DMS53 (cell line): ENCODE measurements around the gene ATRAID.

Experiments used
- DNase-seq: peaks from one replicate; lab custom pipeline; 2025; lab: John Stamatoyannopoulos, UW

ATRAID gene

DNA sequence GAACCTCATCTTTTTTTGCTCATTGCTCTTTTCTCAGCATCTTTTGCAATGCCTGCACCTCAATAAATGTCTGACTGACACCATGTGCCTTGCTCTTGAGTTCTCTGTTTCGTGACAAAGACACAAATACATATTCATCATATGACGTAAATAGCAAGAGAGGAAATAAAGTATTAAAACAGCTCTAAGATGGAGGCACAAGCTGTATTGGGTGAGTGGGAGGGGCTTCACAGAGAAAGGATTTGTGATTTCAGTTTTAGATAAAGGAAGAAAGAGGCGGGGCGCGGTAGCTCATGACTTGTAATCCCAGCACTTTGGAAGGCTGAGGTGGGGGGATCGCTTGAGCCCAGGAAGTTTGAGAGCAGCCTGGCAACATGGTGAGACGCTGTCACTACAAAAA, 8.2 kb downstream of the ATRAID start:
- no peak for DNase-seq

GRCh38 chr2:27221166-27221565, 9.3 kb downstream of the ATRAID start:
- no peak for DNase-seq

GRCh38 chr2:27222407-27222806, 10.6 kb downstream of the ATRAID start:
- DNase-seq, result no peak

GRCh38 chr2:27223416-27223815, 11.6 kb downstream of the ATRAID start:
- no peak for DNase-seq

DNA sequence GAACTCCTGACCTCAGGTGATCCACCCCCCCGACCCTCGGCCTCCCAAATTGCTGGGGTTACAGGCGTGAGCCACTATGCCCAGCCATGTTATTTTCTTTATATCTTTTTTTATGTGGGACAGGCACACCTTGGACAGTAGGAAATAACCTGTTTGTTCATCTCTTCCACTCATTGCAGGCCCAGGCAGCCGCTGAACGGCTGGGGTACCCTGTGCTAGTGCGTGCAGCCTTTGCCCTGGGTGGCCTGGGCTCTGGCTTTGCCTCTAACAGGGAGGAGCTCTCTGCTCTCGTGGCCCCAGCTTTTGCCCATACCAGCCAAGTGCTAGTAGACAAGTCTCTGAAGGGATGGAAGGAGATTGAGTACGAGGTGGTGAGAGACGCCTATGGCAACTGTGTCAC, 13.7 kb downstream of the ATRAID start:
- DNase-seq, result no peak

DNA sequence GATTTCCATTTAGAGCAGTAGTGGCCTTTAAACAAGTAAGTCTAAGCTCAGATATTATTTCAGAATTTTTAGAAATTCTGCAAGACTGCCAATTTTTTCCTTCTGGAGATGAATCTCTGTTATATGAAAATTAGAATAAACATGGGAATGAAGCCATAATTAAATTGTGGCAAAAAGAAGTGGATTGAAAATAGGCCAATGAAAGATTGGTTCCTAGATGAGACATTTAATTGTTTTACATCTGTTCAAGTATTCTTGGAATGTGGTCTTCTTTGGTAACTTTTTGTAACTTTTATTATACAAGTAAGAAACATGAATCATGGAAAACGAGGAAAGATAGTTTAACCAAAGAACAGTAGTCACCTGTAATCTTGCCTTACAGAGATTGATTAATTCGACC, 15.7 kb downstream of the ATRAID start:
- no peak for DNase-seq

DNA sequence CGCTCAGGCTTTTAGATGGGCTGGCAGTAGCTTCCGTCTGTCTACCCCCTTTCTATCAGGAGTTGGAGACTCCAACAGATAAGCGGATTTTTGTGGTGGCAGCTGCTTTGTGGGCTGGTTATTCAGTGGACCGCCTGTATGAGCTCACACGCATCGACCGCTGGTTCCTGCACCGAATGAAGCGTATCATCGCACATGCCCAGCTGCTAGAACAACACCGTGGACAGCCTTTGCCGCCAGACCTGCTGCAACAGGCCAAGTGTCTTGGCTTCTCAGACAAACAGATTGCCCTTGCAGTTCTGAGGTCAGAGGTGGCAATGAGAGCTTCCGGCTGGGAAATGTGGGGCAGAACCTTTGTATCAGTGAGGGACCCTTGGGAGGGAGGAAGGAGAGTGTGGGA, 20.1 kb downstream of the ATRAID start:
- no peak for DNase-seq

DNA sequence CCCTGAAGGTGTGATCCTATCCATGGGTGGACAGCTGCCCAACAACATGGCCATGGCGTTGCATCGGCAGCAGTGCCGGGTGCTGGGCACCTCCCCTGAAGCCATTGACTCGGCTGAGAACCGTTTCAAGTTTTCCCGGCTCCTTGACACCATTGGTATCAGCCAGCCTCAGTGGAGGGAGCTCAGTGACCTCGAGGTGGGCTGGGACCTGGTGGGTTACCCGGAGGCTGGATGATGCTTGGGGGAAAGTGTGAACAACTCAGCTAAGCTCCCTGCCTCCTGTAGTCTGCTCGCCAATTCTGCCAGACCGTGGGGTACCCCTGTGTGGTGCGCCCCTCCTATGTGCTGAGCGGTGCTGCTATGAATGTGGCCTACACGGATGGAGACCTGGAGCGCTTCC, 21.5 kb downstream of the ATRAID start:
- DNase-seq, result no peak

- no peak for DNase-seq
Observed at GRCh38 chr2:27236136-27236535, 24.3 kb downstream of the ATRAID start.

DNA sequence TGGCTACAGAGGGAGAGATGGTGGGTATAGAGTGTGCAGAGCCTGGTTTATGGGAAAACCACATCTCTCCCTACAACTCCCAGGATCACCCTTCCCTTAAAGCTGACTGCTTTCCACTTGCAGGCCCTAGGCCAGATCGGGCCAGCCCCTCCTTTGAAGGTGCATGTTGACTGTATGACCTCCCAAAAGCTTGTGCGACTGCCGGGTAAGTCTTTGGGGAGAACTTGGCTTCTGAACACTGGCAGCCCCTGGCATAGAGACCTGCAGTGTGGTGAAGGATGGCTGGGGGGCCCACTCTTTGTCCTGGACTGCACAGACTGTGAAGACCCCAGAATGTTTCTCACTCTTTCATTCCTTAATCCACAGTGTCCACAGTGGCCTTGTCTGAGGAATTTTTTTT, 24.8 kb downstream of the ATRAID start:
- DNase-seq, result no peak

DNA sequence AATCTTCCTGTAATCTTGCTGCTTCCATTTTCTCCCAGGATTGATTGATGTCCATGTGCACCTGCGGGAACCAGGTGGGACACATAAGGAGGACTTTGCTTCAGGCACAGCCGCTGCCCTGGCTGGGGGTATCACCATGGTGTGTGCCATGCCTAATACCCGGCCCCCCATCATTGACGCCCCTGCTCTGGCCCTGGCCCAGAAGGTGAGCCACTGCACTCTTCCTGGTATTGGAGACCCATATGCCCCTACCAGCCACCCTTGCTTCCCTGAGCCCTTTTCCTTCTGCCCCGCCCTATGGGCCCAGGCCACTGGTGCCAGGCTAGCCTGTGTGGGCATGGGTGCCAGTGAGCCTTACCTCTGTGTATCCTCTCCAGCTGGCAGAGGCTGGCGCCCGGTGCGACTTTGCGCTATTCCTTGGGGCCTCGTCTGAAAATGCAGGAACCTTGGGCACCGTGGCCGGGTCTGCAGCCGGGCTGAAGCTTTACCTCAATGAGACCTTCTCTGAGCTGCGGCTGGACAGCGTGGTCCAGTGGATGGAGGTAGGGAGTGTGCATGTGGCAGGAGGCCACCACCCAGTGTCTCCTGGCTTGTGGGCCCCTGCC, 25.6 kb downstream of the ATRAID start:
- DNase-seq, result no peak

DNA sequence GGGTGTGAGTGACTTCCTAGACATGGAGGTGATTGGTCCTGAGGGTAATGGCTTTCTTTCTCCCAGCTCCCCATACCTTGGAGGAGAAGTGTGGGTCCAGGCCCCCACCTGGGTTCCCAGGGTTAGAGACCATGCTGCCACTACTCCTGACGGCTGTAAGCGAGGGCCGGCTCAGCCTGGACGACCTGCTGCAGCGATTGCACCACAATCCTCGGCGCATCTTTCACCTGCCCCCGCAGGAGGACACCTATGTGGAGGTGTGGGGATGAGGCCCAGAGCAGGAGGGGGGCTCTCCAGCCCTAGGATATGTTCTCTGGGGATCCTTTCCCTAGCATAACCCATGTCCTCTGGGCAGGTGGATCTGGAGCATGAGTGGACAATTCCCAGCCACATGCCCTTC, 27.1 kb downstream of the ATRAID start:
- DNase-seq, result no peak

GRCh38 chr2:27240406-27240805, 28.6 kb downstream of the ATRAID start:
- DNase-seq, result no peak

DNA sequence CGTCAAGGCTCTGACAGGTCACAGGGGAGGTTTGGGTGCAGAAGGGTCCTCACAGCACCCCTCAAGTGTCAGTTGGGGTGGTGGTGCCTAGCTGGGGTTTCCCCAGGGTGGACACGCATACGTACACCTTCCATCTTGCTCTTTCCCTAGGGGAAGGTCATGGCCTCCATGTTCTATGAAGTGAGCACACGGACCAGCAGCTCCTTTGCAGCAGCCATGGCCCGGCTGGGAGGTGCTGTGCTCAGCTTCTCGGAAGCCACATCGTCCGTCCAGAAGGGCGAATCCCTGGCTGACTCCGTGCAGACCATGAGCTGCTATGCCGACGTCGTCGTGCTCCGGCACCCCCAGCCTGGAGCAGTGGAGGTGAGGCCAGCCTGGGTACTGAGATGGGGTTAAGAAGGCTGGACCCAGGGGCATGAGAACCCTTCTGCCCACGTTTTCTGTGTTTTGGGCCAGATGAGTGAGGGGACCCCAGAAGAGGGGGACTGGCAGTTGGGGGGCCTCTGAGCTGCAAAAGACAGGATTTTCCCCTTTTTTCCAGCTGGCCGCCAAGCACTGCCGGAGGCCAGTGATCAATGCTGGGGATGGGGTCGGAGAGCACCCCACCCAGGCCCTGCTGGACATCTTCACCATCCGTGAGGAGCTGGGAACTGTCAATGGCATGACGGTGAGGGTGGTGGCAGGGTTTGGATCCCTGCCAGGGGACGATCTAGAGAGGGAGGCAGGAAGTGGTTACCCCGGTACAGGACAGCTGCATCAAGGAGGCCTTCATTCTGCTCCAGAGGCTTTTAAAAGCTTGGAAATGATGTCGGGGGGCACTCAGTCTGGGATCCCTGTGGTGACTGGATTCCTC, 30.1 kb downstream of the ATRAID start:
- no peak for DNase-seq

DNA sequence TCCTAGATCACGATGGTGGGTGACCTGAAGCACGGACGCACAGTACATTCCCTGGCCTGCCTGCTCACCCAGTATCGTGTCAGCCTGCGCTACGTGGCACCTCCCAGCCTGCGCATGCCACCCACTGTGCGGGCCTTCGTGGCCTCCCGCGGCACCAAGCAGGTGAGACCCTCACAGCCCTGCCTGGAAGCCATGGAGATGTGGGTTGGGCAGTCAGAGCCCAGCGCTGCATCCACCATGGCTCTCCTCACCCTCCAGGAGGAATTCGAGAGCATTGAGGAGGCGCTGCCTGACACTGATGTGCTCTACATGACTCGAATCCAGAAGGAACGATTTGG, 30.7 kb downstream of the ATRAID start:
- DNase-seq, result no peak

- no peak for DNase-seq
Observed at GRCh38 chr2:27243391-27244130, 31.7 kb downstream of the ATRAID start.

DNA sequence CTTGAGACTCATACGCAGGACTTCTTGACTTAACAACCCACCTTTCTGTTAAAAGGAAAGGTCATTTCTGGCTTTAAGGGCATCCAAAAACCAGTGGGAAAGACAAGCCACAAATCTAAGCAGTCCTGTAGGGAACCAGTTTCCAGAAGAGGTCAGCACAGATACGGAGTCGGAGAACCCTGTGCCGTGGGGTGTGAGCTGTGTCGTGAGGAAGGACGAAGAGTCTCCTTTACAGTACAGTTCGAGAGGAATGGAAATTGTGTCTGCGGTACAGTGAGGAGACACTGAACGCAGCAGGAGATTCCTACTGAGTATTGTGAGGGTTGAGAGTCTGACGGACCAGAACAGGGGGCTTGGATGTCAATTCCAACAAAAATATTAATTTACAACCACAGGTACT, 33.3 kb downstream of the ATRAID start:
- no peak for DNase-seq

DNA sequence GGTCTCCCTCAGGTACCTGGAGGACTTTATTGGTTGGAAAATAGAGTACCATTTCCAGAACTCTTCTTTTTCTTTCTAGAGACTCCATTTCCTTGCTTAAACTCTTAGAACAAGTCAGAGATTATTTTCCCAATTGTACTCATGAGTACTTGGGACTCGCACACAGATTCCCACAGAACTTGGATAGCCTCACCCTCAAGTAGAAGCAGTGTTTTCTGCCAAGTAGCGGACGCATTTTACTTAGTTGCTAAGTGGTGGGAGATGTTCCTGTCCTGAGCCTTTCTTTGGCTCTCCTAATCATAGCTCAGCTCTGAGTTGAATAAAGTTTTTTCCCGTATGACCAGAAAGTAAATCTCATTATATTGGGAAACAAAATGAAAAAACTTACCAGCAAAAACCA, 33.8 kb downstream of the ATRAID start:
- DNase-seq, result no peak

DNA sequence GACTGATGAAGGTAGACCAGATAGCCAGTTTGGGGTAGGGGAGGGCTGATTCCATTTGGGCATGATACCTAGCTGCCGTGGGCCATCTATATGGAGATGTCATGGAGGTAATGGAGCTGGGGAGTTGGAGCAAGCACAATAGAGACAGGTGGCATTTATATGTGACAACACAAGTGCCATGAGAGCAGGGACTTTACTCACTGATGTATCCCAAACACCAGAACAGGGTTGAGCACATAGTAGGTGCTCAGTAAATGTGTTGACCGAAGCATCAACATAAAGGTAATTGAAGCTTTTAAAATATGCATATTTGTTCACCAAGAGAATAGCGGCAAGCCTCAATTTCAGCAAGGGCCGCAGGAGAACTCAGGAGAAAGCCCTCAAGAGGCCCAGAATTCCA, 36.1 kb downstream of the ATRAID start:
- no peak for DNase-seq

- DNase-seq, result no peak
Observed at GRCh38 chr2:27249159-27249890, 37.5 kb downstream of the ATRAID start.

DNA sequence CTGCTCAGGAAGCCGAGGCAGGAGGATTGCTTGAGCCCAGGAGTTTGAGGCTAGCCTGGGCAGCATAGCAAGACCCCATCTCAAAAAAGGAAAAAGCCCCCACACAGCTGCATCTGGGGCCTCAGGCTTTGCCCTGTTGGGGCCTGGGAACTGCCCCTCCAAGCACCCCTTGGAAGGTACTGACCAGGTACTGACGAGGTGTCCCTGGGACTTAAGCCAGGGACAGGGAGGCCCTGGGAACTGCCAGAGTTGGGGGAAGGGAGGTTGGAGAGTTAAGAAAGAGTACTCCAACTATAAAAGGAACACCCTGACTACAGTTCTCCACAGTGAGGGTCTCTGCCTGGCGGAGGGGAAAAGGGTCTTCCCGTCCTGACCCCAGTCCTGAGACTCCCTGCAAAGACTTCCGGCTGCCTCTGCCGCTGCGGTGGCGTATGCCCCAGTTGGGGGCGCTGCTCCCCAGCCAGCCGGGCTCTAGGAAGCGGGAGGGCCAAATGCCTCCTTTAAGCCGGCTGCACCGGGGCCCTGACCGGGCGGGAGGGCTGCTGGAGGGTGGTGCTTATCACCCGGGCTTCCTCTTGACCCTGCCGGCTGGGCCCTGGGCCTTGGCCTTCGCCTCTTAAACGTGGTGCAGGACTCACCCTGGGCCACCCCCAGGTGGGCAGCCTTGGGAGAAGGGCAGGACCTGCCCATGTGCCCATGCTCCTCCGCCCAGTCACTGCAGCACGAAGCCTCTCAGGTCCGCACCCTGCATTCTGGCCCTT, 38.2 kb downstream of the ATRAID start:
- DNase-seq, result peak; percentile 78
